PC-9 (cell line): ENCODE results near the gene TMEM80. TPM values are rescaled to one million over a fixed set of nuclear protein-coding genes. Genes with fewer than 3 reads are reported as not detected.
A peak's percentile ranks its signal among the peaks of the same experiment; 100 is the strongest.

Experiments
- BruUV-seq: library from RNA; stranded (reverse); fragments of 400-500 nt; replicated peaks from 2 replicates; lab custom pipeline; 2021; lab: Mats Ljungman, UMichigan
- CTCF ChIA-PET: fragments of 300-600 bp; sonication (Branson Sonifier 250); formaldehyde crosslinking; loops from one replicate; lab custom pipeline; 2022; ENCODE audit warnings: antibody characterized with exemption; lab: Charles Lee
- POLR2A ChIA-PET: fragments of 300-600 bp; sonication (Branson Sonifier 250); formaldehyde crosslinking; loops from one replicate; lab custom pipeline; 2022; ENCODE audit warnings: antibody characterized with exemption; ENCODE audit not compliant: unreplicated experiment; lab: Charles Lee
- DNase-seq, 2 experiments: peaks; one replicate each; pipeline versions ENCODE4 v3.0.0 to v3.0.0-alpha.2; 2015 to 2022; ENCODE audit warnings: mixed read lengths in 1 of 2
- H2AFZ ChIP-seq: fragments of 200-600 bp; sonication (generic); 2 replicates; pipeline ENCODE4 v1.8.1; 2017; ENCODE audit warnings: antibody characterized with exemption
- H3F3A ChIP-seq: fragments of 200-600 bp; sonication (generic); 2 replicates; pipeline ENCODE4 v1.8.1; 2017; ENCODE audit warnings: antibody characterized with exemption, mild to moderate bottlenecking, low read depth; ENCODE audit not compliant: insufficient read depth
- H3K27ac ChIP-seq: fragments of 200-600 bp; sonication (generic); 2 replicates; pipeline ENCODE4 v1.6.1; 2016; ENCODE audit warnings: mixed run types
- H3K27me3 ChIP-seq: fragments of 200-600 bp; sonication (generic); 2 replicates; pipeline ENCODE4 v1.6.1; 2016; ENCODE audit warnings: low read depth, mixed run types; ENCODE audit not compliant: insufficient read depth
- H3K36me3 ChIP-seq: fragments of 200-600 bp; sonication (generic); 2 replicates; pipeline ENCODE4 v1.6.1; 2016; ENCODE audit warnings: low read depth, mixed run types
- H3K4me1 ChIP-seq: fragments of 200-600 bp; sonication (generic); replicated peaks from 2 replicates; pipeline ENCODE4 v1.6.1; 2016; ENCODE audit warnings: mixed run types; ENCODE audit not compliant: insufficient read depth
- H3K4me2 ChIP-seq: fragments of 200-600 bp; sonication (generic); 2 replicates; pipeline ENCODE4 v1.6.1; 2017; ENCODE audit warnings: mixed run types
- H3K4me3 ChIP-seq: fragments of 200-600 bp; sonication (generic); 2 replicates; pipeline ENCODE4 v1.6.1; 2016; ENCODE audit warnings: mixed run types
- H3K79me2 ChIP-seq: fragments of 200-600 bp; sonication (generic); 2 replicates; pipeline ENCODE4 v1.6.1; 2017; ENCODE audit warnings: low read depth, mixed run types
- H3K9me2 ChIP-seq: fragments of 200-600 bp; sonication (generic); 2 replicates; pipeline ENCODE4 v1.8.1; 2017; ENCODE audit warnings: mild to moderate bottlenecking; ENCODE audit not compliant: insufficient read depth
- H3K9me3 ChIP-seq: fragments of 200-600 bp; sonication (generic); 2 replicates; pipeline ENCODE4 v1.8.1; 2016; ENCODE audit warnings: low read depth; ENCODE audit not compliant: insufficient read depth
- H4K20me1 ChIP-seq: fragments of 200-600 bp; sonication (generic); 2 replicates; pipeline ENCODE4 v1.8.1; 2017; ENCODE audit not compliant: insufficient read depth
- EZH2 ChIP-seq: fragments of 200-600 bp; sonication (generic); IDR thresholded peaks from 2 replicates; pipeline ENCODE4 v1.8.0; 2017; ENCODE audit warnings: antibody characterized with exemption, low read depth
- intact Hi-C: fragments of 100-400 bp; cut with micrococcal nuclease; formaldehyde crosslinking; loops from one replicate; pipeline ENCODE4 v1.10.0; 2022; ENCODE audit not compliant: unreplicated experiment
- total RNA-seq: library from RNA; stranded (reverse); gene quantifications from 2 replicates; pipeline ENCODE4 v1.2.3, GENCODE V29; 2021
- TF ChIP-seq, protein P1 (sequence below): fragments of 200-600 bp; sonication (generic); conservative IDR thresholded peaks from 2 replicates; pipeline ENCODE4 v1.6.1; 2017; ENCODE audit warnings: mixed run types, antibody characterized with exemption, mild to moderate bottlenecking, moderate library complexity

The TMEM80 gene
- total RNA-seq, 1 experiment from 2014 or later, result 36.6 TPM

DNA sequence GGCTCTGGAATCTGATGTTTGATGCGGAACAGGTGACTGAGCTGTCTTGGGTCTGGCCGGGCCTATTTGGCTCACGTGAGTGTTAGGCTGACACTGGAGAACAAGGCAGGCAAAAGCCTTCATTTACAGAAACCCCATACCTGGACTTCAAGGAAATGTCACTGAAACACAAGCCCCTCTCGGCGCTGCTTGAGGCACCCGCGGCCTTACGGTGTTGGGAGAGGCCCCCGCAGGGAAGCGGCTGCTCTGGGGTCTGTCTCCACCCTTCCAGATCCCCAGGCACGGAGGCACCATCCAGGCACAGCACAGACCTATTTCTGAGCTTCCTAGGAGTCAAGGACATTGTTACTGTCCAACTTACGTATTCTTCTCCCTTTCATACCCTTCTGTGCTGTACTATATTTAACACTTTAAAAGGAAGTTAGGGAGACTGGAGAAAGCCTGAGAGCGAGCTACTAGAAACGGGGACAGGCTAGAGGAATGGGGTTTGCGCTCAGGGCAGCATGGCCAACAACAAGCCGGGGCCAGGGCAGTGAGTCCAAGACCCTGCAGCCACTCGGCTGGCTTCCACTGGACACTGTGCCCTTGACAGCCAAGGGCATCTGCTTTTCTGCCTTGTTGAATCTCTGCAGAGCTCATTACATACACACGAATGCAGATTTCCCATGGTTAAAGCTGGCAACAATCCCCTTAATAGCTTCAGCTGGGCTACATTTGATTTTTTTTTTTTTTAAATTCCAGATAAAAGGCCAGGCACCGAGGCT lies 34.8 kb upstream of the TMEM80 start:
- no peaks in the 10 kb centered on the region for H3K79me2 ChIP-seq
- H3K9me3 ChIP-seq, result no peaks in the 10 kb centered on the region
- TF ChIP-seq, protein P1, sequence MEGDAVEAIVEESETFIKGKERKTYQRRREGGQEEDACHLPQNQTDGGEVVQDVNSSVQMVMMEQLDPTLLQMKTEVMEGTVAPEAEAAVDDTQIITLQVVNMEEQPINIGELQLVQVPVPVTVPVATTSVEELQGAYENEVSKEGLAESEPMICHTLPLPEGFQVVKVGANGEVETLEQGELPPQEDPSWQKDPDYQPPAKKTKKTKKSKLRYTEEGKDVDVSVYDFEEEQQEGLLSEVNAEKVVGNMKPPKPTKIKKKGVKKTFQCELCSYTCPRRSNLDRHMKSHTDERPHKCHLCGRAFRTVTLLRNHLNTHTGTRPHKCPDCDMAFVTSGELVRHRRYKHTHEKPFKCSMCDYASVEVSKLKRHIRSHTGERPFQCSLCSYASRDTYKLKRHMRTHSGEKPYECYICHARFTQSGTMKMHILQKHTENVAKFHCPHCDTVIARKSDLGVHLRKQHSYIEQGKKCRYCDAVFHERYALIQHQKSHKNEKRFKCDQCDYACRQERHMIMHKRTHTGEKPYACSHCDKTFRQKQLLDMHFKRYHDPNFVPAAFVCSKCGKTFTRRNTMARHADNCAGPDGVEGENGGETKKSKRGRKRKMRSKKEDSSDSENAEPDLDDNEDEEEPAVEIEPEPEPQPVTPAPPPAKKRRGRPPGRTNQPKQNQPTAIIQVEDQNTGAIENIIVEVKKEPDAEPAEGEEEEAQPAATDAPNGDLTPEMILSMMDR, result no peak
- no peak for TF ChIP-seq EZH2
- H3F3A ChIP-seq, result 0 out of 2 replicates have a peak, but pooled peaks cover 6% of the 10 kb centered on the region
- intact Hi-C loops, result loop anchor here (5.0 kb wide), 1 partner anchor 101 kb away; no protein-coding TSS in a partner anchor
- H3K27me3 ChIP-seq, result no peaks in the 10 kb centered on the region
- H3K4me2 ChIP-seq, result no peak overlapping the region
- no peak overlapping the region for H3K4me3 ChIP-seq
- POLR2A ChIA-PET, result no interaction called here
- peaks cover 8% of the 10 kb centered on the region; the same call in 1 of the 2 replicates for H4K20me1 ChIP-seq
- no peaks in the 10 kb centered on the region for H3K36me3 ChIP-seq
- no peak for DNase-seq
- H2AFZ ChIP-seq, result no peak overlapping the region
- CTCF ChIA-PET, result interaction anchor here (0.6 kb wide), 1 partner anchor 724 kb away, joined by 3 read pairs; no protein-coding TSS in a partner anchor
- BruUV-seq, result no TSS peak
- no peaks in the 10 kb centered on the region for H3K9me2 ChIP-seq
- no peak overlapping the region for H3K27ac ChIP-seq
- no peaks in the 10 kb centered on the region for H3K4me1 ChIP-seq

DNA sequence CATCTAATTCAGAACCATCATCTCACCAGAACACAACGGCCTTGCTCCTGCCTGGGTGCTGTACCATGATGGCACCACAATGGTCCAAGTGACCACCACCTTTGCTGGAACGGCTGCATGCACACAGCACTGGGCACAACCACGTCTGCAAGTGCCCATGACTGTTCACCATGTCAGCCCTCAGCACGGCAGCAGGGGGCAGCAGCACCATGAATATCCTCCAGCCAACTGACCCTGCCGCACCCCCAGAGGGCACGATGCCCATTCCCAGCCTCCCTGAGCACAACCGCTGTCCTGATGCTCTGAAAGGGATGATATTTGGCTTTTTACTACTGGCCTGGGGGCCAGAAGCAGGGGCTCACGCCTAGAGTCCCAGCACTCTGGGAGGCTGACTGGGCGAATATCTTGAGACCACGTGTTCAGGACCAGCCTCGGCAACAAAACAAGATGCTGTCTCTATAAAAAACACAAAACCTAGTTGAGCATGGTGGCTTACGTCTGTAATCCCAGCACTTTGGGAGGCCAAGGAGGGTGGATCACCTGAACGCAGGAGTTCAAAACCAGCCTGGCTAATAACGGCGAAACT lies 32.8 kb upstream of the TMEM80 start:
- BruUV-seq, result no TSS peak
- TF ChIP-seq EZH2, result no peak
- TF ChIP-seq, protein P1, result peak; percentile 74

DNA sequence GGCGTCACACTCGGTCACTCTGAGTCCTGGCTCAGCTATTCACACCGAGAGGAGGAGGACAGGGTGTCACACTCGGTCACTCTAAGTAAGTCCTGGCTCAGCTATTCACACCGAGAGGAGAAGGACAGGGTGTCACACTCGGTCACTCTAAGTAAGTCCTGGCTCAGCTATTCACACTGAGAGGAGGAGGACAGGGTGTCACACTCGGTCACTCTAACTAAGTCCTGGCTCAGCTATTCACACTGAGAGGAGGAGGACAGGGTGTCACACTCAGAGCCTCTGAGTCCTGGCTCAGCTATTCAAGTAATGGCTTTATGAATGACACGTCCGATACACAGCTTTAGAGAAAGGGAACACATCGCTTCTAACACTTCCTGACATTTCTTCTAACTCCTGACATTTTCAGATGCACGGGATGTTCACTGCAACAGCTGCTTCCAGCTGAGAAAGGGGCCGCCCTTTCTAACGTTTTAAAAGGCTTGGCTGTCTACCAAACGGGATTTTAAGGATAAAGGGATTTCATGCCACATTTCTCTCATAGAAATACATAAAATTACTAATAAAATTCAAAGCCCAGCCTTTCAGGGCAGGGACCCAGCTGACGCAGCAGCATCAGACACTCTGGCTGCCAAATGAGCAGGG lies 30.4 kb upstream of the TMEM80 start:
- no peaks in the 10 kb centered on the region for H3K36me3 ChIP-seq
- no peaks in the 10 kb centered on the region for H3K9me3 ChIP-seq
- H3K4me1 ChIP-seq, result no peaks in the 10 kb centered on the region
- no peak overlapping the region for H2AFZ ChIP-seq
- intact Hi-C loops, result no loop called here
- CTCF ChIA-PET, result no interaction called here
- no peaks in the 10 kb centered on the region for H3K79me2 ChIP-seq
- BruUV-seq, result no TSS peak
- H3F3A ChIP-seq, result 0 out of 2 replicates have a peak, but pooled peaks cover 6% of the 10 kb centered on the region
- POLR2A ChIA-PET, result no interaction called here
- H3K27ac ChIP-seq, result no peak overlapping the region
- H3K9me2 ChIP-seq, result no peaks in the 10 kb centered on the region
- no peak overlapping the region for H3K4me3 ChIP-seq
- H3K4me2 ChIP-seq, result no peak overlapping the region
- no peak for TF ChIP-seq EZH2
- TF ChIP-seq, protein P1, result no peak
- H3K27me3 ChIP-seq, result no peaks in the 10 kb centered on the region
- DNase-seq, result no peak
- peaks cover 8% of the 10 kb centered on the region; the same call in 1 of the 2 replicates for H4K20me1 ChIP-seq

More for the DNA sequence above, 32.8 kb upstream of the TMEM80 start:
- Histone ChIP-seq H2AFZ (no peak overlapping the region), H3F3A (0 out of 2 replicates have a peak, but pooled peaks cover 6% of the 10 kb centered on the region), H3K4me3 (no peak overlapping the region), H3K4me2 (no peak overlapping the region), H3K27ac (no peak overlapping the region), H3K27me3 (no peaks in the 10 kb centered on the region), H4K20me1 (peaks cover 8% of the 10 kb centered on the region; the same call in 1 of the 2 replicates), H3K36me3 (no peaks in the 10 kb centered on the region), H3K4me1 (no peaks in the 10 kb centered on the region), H3K9me3 (no peaks in the 10 kb centered on the region), H3K79me2 (no peaks in the 10 kb centered on the region), H3K9me2 (no peaks in the 10 kb centered on the region)
- CTCF ChIA-PET, result no interaction called here
- intact Hi-C loops, result loop anchor here (5.0 kb wide), 1 partner anchor 100 kb away; no protein-coding TSS in a partner anchor
- POLR2A ChIA-PET, result no interaction called here
- DNase-seq, result peak in 1 of 2 experiments; percentile 44
